B cell (primary cell): Measurements from ENCODE around the gene RASL11A. TPM values are rescaled to one million over a fixed set of nuclear protein-coding genes. Genes with fewer than 3 reads are reported as not detected.

Experiments
- ATAC-seq: fragments of 200-7000 bp; cut with Tn5 transposase; one replicate; pipeline ENCODE4 v1.10.0; 2021; ENCODE audit warnings: low read depth, mild to moderate bottlenecking, moderate number of reproducible peaks, moderate library complexity
- CTCF ChIA-PET: fragments of 350-600 bp; sonication (Branson Sonifier 250); formaldehyde crosslinking; loops from one replicate; lab custom pipeline; 2021; ENCODE audit warnings: antibody characterized with exemption, inconsistent platforms; lab: Charles Lee
- POLR2A ChIA-PET: fragments of 350-600 bp; sonication (Branson Sonifier 250); formaldehyde crosslinking; loops from one replicate; lab custom pipeline; 2021; ENCODE audit warnings: antibody characterized with exemption; lab: Charles Lee
- DNase-seq: peaks from one replicate; pipeline ENCODE4 v3.0.0; 2013
- H2AFZ ChIP-seq: 2 replicates; pipeline ENCODE4 v1.6.1; 2012; ENCODE audit warnings: mild to moderate bottlenecking, low read depth, low read length; ENCODE audit not compliant: insufficient read depth, poor library complexity, severe bottlenecking
- H3K27ac ChIP-seq, 2 donors: 1 replicate in 1 of 2; 2 replicates in 1 of 2; pipeline ENCODE4 v1.5.1; 2012 to 2013; ENCODE audit warnings: low read length in 2 of 2, mild to moderate bottlenecking in 2 of 2, moderate library complexity in 1 of 2
- H3K27me3 ChIP-seq, 4 experiments: fragments of 200-600 bp in 1 of 4; sonication (generic) in 1 of 4; replicated peaks in 1 of 4; 1 replicate in 2 of 4; 2 replicates in 2 of 4; pipeline versions ENCODE4 v1.6.1 to v1.7.0; 2013 to 2016; ENCODE audit warnings: low read length in 3 of 4, mild to moderate bottlenecking in 2 of 4, mixed read lengths in 1 of 4, moderate library complexity in 1 of 4; ENCODE audit not compliant: insufficient read depth in 4 of 4, control insufficient read depth in 3 of 4; ENCODE audit errors: control extremely low read depth in 1 of 4
- H3K36me3 ChIP-seq, 2 experiments: replicated peaks in 1 of 2; 1 replicate in 1 of 2; 2 replicates in 1 of 2; pipeline versions ENCODE4 v1.6.1 to v1.7.1; 2013; ENCODE audit warnings: low read length in 1 of 2; ENCODE audit not compliant: insufficient read depth in 2 of 2, control insufficient read depth in 1 of 2; ENCODE audit errors: control extremely low read depth in 1 of 2, extremely low read depth in 1 of 2
- H3K4me1 ChIP-seq, 2 donors: fragments of 200-600 bp in 1 of 2; sonication (generic) in 1 of 2; 1 replicate in 1 of 2; 2 replicates in 1 of 2; pipeline versions ENCODE4 v1.5.1 to v1.6.1; 2013 to 2017; ENCODE audit warnings: low read length in 2 of 2; ENCODE audit not compliant: control insufficient read depth in 2 of 2, insufficient read depth in 2 of 2
- H3K4me2 ChIP-seq: replicated peaks from 2 replicates; pipeline ENCODE3; 2012; ENCODE audit warnings: mild to moderate bottlenecking, low read depth, low read length; ENCODE audit not compliant: poor library complexity, severe bottlenecking
- H3K4me3 ChIP-seq, 5 experiments: fragments of 200-600 bp in 1 of 5; sonication (generic) in 1 of 5; 1 replicate in 3 of 5; 2 replicates in 2 of 5; pipeline versions ENCODE4 v1.5.1 to v1.7.0; 2011 to 2016; ENCODE audit warnings: low read length in 4 of 5, mild to moderate bottlenecking in 4 of 5, low read depth in 2 of 5, control low read depth in 1 of 5, moderate library complexity in 1 of 5; ENCODE audit not compliant: insufficient read depth in 1 of 5; ENCODE audit errors: control extremely low read depth in 1 of 5, extremely low read depth in 1 of 5
- H3K79me2 ChIP-seq: fragments of 200-600 bp; sonication (generic); one replicate; pipeline ENCODE4 v1.6.0; 2016; ENCODE audit warnings: low read length; ENCODE audit not compliant: control insufficient read depth, insufficient read depth
- H3K9ac ChIP-seq: fragments of 200-600 bp; sonication (generic); 2 replicates; pipeline ENCODE4 v1.6.1; 2017; ENCODE audit warnings: mild to moderate bottlenecking, low read length, moderate library complexity
- H3K9me3 ChIP-seq, 3 donors: one replicate each; pipeline versions ENCODE4 v1.6.1 to v1.7.1; 2013; ENCODE audit warnings: low read length in 2 of 3; ENCODE audit not compliant: control insufficient read depth in 2 of 3, insufficient read depth in 1 of 3; ENCODE audit errors: control extremely low read depth in 1 of 3
- H4K20me1 ChIP-seq: 2 replicates; pipeline ENCODE4 v1.6.0; 2012; ENCODE audit warnings: mild to moderate bottlenecking, low read length; ENCODE audit not compliant: insufficient read depth, control insufficient read depth, poor library complexity, severe bottlenecking
- H3K27ac Mint-ChIP-seq: one replicate; pipeline ENCODE4 v1.8.0; 2021; ENCODE audit warnings: mixed read lengths
- H3K27me3 Mint-ChIP-seq: one replicate; pipeline ENCODE4 v1.8.0; 2021; ENCODE audit warnings: mixed read lengths
- H3K4me1 Mint-ChIP-seq: one replicate; pipeline ENCODE4 v1.8.0; 2021; ENCODE audit warnings: mixed read lengths
- H3K4me3 Mint-ChIP-seq: one replicate; pipeline ENCODE4 v1.8.0; 2021; ENCODE audit warnings: mixed read lengths
- H3K9me3 Mint-ChIP-seq: one replicate; pipeline ENCODE4 v1.8.0; 2022; ENCODE audit warnings: mixed read lengths; ENCODE audit not compliant: insufficient read depth
- EZH2 ChIP-seq: IDR thresholded peaks from 2 replicates; pipeline ENCODE4 v1.6.1; 2012; ENCODE audit warnings: borderline replicate concordance, low read depth, mild to moderate bottlenecking, moderate library complexity, low read length; ENCODE audit not compliant: insufficient read depth, poor library complexity, severe bottlenecking
- WGBS: methylation state at CpG from one replicate; pipeline ENCODE4 v1.1.5; 2013; ENCODE audit warnings: missing lambda C conversion rate; ENCODE audit not compliant: insufficient coverage; 5-methylcytosine and 5-hydroxymethylcytosine counted together
- intact Hi-C: fragments of 100-400 bp; cut with micrococcal nuclease; formaldehyde crosslinking; loops from one replicate; pipeline ENCODE4 v1.10.0; 2022
- polyA plus RNA-seq: library from polyadenylated mRNA; depleted of rRNA; stranded (reverse); fragments of >200 nt; gene quantifications from 2 replicates; pipeline ENCODE4 v1.2.3, GENCODE V29; 2012
- total RNA-seq, 2 donors: library from RNA; stranded (reverse); fragments of 120-200 nt in 1 of 2; gene quantifications; 1 replicate in 1 of 2; 2 replicates in 1 of 2; pipeline versions ENCODE4 v1.2.3 to v1.2.4, GENCODE V29; 2013 to 2022
- TF ChIP-seq, protein P1 (sequence below): fragments of 200-600 bp; IDR thresholded peaks from one replicate; pipeline ENCODE4 v1.8.0; 2022; ENCODE audit warnings: antibody characterized with exemption, mild to moderate bottlenecking

Gene RASL11A
- total and polyA plus RNA-seq, 2 donors (not counting 1 experiment from before 2014, with no cell fraction given): 0.89 to 4.8 TPM

DNA sequence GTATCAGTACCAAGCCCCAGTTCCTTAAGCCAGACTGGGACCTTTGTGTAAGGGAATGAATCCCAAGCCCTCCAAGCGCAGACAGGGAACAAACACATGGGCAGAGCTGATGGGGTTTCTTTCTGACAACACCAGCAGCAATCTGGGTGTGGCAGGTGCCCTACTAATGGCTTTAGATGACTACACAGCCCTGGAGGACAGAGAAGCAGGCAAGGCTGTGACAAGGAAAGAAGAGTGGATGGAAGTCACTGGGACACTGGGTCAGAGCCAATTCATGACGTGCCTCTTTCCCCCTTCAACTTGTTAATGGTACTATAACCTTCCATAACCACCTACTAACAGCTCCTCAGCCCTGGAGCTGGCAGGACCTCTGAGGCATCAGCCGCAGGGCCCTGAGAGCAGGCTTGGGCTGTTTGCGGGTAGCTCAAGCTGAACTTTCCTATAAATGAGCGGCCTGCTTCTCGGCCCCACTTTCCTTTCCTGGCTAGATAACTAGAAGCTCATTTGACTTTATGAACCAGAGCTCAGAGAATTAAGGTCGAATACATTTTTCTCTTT lies 38.9 kb downstream of the RASL11A start:
- Histone ChIP-seq H3K27me3 (no peaks in the 10 kb centered on the region), H3K4me1 (peaks cover 13 to 14% of the 10 kb centered on the region in 2 donors), H3K36me3 (no peaks in the 10 kb centered on the region), H3K4me2 (no peak overlapping the region), H3K9ac (no peak overlapping the region), H3K4me3 (no peak overlapping the region), H2AFZ (no peak overlapping the region), H3K27ac (no peak overlapping the region), H3K79me2 (no peaks in the 10 kb centered on the region), H4K20me1 (no peaks in the 10 kb centered on the region), H3K9me3 (no peaks in the 10 kb centered on the region)
- ATAC-seq (no peak), DNase-seq (no peak)
- ChIA-PET POLR2A (no interaction called here), CTCF (no interaction called here)
- TF ChIP-seq EZH2: no peak
- TF ChIP-seq, protein P1, sequence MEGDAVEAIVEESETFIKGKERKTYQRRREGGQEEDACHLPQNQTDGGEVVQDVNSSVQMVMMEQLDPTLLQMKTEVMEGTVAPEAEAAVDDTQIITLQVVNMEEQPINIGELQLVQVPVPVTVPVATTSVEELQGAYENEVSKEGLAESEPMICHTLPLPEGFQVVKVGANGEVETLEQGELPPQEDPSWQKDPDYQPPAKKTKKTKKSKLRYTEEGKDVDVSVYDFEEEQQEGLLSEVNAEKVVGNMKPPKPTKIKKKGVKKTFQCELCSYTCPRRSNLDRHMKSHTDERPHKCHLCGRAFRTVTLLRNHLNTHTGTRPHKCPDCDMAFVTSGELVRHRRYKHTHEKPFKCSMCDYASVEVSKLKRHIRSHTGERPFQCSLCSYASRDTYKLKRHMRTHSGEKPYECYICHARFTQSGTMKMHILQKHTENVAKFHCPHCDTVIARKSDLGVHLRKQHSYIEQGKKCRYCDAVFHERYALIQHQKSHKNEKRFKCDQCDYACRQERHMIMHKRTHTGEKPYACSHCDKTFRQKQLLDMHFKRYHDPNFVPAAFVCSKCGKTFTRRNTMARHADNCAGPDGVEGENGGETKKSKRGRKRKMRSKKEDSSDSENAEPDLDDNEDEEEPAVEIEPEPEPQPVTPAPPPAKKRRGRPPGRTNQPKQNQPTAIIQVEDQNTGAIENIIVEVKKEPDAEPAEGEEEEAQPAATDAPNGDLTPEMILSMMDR: no peak
- Mint-ChIP-seq H3K9me3 (no peaks in the 10 kb centered on the region), H3K4me1 (peaks cover 15% of the 10 kb centered on the region), H3K27ac (no peak overlapping the region), H3K27me3 (peaks cover 5% of the 10 kb centered on the region), H3K4me3 (no peak overlapping the region)
- WGBS: 100% methylated on average over 1 of the region's 7 CpGs
- intact Hi-C loops: no loop called here

DNA sequence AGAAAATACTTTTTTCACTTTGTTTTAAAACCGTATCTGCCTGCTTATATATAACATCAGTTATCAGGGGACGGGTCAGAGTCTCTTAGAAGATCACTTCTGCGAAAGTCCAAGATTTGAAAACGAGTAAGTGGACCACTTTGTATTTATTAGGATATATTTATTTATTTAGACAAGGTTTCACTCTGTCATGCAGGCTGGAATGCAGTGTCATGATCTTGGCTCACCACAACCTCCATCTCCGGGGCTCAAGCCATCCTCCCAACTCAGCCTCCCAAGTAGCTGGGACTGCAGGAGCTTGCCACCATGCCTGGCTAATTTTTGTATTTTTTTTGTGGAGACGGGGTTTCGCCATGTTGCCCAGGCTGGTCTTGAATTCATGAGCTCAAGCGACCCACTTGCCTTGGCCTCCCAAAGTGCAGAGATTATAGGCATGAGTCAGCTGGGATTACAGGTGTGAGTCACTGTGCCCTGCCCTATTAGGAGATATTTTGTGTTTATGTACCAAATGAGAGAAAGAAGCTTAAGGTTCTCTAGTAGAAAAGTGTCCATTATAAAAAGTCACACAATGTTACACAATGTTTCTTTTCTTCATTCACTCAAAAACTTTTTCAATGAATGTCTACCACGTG lies 39.5 kb downstream of the RASL11A start:
- Histone ChIP-seq H2AFZ (no peak overlapping the region), H3K4me3 (no peak overlapping the region), H3K79me2 (no peaks in the 10 kb centered on the region), H3K27me3 (no peaks in the 10 kb centered on the region), H3K4me2 (no peak overlapping the region), H3K36me3 (no peaks in the 10 kb centered on the region), H3K9ac (no peak overlapping the region), H3K27ac (no peak overlapping the region), H4K20me1 (no peaks in the 10 kb centered on the region), H3K9me3 (no peaks in the 10 kb centered on the region), H3K4me1 (peaks cover 13 to 14% of the 10 kb centered on the region in 2 donors)
- no peak for DNase-seq
- H3K27ac Mint-ChIP-seq: no peak overlapping the region
- intact Hi-C loops: no loop called here
- no peaks in the 10 kb centered on the region for H3K9me3 Mint-ChIP-seq
- POLR2A ChIA-PET: no interaction called here
- no peak for ATAC-seq
- no peak overlapping the region for H3K4me3 Mint-ChIP-seq
- TF ChIP-seq, protein P1: no peak
- TF ChIP-seq EZH2: no peak
- CTCF ChIA-PET: no interaction called here
- H3K4me1 Mint-ChIP-seq: peaks cover 15% of the 10 kb centered on the region
- peaks cover 5% of the 10 kb centered on the region for H3K27me3 Mint-ChIP-seq
- WGBS: 96% methylated on average over 3 of the region's 9 CpGs
